GM21515 (cell line): Measurements from ENCODE around the gene NAT14.
"Not testable (repeated sequence)": the region's sequence is repeated elsewhere in the genome, so short reads cannot be mapped to it uniquely, and the experiment has no call there.

ENCODE experiments used
- ATAC-seq: cut with Tn5 transposase; IDR thresholded peaks from one replicate; pipeline ENCODE4 v1.9.1; 2021; ENCODE audit not compliant: unreplicated experiment

The NAT14 gene, protein sequence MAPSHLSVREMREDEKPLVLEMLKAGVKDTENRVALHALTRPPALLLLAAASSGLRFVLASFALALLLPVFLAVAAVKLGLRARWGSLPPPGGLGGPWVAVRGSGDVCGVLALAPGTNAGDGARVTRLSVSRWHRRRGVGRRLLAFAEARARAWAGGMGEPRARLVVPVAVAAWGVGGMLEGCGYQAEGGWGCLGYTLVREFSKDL

DNA sequence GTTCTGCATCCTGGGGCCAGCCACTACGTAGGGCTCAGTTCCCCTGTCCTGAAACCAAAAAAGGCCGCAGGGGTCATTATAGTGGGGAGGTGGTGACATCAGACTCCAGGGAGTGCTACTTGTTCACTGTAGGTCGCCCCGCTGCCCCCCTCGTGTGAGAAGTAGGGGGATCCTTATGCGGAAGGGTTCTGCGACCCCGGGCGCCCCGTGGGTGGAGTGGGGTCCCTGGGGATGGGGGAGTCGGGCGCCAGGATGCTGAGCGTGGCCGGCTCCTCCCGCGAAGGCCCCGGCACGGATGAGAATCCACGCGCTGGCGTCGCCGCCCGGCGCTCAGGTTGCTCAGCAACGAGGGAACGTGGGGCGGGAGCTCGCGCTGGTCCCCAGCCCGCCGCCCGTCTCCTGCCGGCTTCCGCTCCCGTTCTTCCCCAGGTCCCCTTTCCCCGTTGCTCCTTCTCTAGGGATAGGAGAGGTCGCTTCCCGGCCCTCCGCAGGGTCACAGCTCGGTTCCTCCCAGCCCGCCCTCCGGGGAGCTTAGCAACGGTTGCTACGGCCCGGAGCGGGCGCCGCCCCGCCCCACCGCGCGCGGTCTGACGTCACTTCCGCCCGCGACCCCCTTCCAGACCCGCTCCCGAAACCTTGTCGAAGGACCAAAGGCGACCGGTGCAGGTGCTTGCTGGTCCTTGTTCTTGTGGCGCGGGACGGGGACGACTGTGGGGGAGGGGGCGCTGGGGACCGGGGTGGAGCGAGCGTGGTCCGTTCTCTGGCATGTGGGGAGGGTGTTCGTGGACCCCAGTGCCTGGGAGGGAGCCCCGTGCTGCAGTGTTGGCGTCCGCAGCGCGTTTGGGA lies at the start of gene NAT14:
NAT14 (plus strand) TSS at position 596 of the 846 bp plus-strand sequence. CDS start 521 bp downstream, outside the sequence.
- no peak for ATAC-seq

DNA sequence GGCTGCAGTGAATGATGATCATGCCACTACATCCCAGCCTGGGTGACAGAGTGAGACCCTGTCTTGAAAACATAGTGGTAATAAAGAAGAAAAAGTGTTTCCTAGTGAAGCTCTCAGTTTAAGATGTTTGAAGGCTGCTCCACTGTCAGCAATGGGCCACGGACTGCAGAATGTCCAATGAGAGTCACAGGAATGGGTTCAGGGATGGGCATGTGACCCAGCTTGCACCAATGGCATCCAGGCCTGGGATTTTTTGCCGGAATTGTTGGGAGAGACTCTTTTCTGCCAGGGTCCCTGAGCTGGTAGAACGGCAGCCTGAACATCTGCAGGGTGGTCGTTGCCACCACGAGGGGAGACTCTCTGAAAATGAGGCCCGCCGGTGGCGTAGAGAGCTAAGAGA lies 48.1 kb upstream of the NAT14 start:
- ATAC-seq, result no peak

DNA sequence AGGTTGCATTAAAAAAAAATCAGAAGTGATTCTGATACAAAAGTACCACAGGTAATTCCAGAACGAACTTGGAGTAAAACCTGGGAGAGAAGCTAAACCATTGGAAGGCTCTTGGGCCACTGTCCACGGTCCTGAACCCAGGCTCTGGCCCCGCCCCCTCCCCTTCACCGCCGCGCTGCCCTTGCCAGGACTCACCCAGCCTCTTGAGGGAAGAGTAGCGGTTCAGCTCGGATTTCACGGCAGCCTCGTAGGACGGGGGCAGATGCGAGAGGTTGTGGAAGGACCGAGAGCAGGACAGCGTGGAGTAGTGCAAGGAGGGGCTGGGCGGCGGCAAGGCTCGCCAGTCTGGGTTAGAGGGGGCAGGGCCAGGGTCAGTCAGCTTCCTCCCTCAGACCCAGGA lies 47.6 kb upstream of the NAT14 start:
- no peak for ATAC-seq

DNA sequence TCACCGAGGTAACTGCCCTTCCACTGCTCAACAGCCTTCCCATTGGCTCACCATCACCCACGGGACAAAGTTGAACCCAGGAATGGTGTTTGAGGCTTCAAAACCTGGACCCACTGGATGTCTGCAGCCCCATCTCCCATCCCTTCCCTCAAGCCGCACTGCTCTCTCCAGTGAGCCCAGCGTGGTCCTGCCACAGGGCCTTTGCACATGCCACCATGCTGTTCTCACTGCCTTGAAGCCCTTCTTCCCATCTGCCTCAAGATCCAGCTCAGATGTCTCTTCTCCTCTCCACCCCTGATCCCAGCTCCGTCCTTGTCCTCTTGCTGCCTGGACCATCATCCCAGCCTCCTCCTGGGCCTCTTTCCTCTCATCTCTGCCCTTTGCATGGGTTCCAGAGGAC lies 45.9 kb upstream of the NAT14 start:
- no peak for ATAC-seq

DNA sequence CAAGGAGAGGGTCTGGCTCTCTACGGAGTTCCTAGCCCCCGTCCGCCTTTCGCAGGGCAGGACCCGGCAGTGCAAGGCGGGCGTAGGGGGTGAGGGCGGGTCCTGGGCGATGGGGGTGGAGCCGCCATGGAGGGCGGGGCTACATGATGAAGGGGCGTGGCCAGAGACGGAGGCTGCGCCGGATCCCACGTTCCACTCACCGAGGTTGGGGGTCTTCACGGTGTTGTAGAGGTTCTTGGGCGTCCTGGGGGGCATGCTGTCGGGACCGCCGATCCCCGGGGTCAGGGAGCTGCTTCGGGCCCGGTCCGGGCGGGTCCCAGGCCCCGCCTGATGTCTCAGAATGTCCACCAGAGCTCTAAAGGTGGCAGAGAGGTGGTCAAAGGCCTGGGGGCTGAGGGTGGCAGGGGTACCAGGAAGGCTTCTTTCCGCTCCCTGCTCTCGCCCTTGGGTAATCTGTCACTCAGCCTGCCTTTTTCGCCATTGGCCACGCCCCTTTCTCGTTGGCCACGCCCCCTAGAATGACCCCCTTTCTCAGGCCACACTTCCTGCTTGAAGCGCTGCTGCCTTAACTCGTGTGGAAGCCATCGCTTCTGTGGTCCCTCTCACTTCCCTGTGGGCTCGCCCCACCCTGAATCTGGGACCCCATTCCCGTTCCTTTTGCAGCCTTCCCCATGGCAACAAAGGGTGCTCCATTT lies 44.4 kb upstream of the NAT14 start:
- no peak for ATAC-seq

DNA sequence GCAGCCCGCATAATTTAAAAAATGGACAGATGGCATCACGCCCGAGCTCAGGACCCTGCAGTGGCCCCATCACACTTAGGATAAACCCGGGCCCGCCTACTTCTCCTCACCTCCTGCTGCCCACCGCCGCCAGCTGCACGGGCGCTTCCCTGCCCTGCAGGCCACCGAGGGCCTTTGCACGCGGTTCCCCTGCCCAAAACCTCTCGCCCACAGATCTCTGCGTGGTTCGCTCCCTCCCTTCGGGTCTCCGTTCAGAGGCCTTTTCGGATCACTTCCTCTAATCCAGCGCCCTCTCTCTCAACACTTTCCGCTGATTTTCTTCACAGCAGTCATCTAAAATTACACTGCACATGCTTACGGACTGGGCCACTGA lies 43.7 kb upstream of the NAT14 start:
- no peak for ATAC-seq

DNA sequence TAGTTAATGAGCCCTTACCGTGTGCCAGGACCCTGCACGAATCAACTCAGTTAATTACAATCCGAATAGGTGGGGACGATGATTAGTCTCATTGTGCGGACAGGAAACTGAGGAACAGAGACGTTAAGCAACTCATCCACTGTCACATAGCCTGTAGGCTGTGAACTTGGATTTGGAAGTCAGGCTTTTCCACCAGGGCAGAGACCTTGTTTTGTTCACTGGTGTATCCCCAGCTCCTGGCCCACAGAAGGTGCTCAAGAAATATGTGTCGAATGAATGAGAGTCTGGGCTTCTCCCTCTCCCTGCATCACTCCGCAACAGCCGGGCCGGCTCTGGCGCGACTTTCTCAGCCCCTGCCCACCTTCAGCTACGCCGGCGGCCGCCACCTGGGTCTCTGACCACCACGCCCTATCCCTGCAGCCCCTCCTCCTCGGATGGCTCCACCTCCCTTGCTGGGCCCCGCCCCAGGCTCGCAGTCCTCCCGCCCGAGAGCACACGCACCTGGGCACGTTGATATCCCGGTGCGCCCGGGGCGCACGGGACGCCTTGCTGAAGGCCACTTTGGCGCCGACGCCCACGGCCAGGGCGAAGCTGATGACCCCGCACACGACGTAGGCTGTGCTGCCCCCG lies 43.2 kb upstream of the NAT14 start:
- ATAC-seq, result no peak

DNA sequence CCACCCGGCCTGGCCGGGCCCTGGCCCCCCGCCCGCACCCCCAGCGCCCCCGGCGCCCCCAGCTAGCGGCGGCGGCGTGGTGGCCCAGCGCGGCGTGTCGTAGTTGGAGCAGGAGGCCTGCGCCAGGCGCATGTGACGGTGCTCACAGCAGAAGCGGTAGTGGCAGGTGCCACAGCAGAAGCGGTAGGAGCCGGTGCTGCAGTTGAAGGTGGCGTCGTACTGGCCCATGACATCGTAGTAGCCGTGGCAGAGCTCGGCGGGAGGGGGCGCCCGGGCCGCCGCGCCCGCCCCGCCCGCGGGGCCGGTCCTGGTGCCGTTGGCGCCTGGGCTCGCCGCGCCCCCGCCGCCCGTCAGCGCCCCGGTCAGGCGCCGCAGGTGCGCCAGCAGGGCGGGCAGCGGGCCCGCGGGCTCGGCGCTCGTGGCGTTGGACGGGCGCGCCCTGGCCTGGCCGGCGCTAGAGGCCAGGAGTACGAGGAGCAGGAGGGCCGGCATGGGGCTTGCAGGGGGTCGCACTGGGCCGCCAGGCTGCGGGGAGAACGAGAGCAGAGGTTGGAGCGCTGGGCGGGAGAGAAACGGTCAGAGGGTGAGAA lies 42.5 kb upstream of the NAT14 start:
- ATAC-seq, result no peak

DNA sequence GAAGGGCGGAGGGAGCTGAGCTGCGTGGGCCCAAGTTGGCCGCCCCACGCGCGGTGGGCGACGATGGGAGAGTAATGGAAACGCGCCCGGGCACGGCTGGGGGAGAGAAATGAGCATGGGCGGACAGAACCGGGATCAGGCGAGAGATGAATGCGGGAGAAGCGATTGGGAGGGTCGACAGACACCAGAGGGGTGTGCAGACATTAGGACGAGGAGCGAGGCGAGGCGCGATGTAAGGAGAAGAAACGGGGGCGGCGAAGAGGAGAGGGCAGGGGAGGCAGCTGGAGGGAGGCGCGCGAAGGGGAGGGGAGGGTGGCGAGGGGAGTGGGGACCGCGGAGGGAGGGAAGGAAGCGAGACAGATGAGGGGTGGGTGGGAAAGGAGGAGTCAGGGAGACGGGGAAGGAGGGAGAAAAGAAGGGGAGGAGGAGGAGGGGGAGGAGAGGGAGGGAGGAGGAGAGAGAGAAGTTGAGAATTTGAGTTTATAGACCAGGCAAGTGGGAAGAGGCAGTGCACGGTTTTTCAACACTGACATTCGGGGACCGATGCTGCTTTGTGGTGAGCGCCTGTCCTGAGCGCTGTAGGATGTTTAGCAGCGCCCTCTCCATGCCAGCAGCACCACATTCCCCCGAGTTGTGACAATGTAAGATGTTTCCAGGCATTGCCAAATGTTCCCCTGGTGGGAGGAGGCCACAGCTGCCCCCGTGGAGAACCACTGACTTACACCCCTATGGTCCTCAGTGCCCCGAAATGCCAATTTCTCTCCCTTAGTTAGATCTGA lies 41.8 kb upstream of the NAT14 start, which contains the start of gene SHISA7:
SHISA7 (minus strand) TSS at position 256 of the 779 bp plus-strand sequence. CDS start 437 bp downstream, outside the sequence.
- no peak for ATAC-seq

DNA sequence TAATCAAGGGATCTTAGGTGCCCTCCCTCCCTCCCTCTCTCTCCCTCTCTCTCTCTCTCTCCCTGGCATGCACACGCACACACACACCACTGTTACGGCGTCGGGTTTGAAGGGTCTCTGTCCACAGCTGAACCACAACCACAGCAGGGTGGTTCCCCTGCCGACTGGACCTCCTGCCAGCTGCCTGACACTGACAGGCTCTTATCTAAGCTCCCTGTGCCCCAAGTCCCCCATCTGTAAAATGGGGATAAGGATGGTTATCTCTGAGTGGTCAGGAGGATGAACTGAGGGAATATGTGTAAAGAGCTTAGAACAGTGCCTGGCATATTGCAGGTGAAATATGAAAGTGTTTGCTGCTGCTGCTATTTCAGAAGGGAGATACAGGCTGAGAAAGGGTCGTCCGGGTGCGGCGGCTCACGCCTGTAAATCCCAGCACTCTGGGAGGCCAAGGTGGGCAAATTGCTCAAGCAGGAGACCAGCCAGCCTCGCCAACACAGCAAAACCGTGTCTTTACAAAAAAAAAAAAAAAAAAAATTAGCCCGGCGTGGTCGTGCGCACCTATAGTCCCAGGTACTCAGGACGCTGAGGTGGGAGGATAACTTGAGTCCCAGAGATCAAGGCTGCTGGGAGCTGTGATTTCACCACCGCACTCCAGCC lies 41.0 kb upstream of the NAT14 start:
- no peak for ATAC-seq

DNA sequence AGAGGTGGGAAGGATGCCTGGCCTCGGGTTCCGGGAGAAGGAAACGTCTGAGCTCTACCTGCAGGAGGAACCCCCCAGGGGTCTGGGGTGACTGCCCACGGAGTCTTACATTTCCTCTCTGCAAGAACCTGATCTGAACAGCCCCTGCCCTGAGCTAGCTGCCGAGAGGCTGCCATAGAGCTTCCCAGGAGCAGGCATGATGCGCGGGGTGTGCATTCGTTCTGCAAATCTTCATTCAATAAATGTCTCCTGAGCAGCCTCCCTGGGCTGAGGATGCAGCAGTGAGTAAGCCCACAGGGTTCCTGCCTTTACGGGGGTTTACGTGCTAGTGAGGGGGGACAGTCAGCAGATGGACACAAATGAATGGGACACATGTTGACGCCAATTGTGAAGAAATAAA lies 40.3 kb upstream of the NAT14 start:
- ATAC-seq, result no peak

DNA sequence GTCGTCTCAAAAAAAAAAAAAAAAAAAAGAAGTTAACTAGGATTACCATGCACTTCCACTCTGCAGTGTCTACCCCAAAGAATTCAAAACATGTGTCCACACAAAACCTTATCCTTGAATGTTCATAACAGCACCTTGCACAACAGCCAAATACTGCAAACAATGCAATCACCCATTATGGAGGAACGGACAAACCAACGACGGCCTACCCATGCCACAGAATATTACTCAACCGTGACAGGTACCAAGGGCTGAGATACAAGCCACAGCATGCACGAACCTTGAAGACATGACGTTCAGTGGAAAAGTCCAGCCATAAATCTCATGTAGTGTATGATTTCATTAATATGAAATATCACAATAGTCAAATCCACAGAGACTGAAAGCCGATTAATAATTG lies 38.9 kb upstream of the NAT14 start:
- ATAC-seq, result no peak

DNA sequence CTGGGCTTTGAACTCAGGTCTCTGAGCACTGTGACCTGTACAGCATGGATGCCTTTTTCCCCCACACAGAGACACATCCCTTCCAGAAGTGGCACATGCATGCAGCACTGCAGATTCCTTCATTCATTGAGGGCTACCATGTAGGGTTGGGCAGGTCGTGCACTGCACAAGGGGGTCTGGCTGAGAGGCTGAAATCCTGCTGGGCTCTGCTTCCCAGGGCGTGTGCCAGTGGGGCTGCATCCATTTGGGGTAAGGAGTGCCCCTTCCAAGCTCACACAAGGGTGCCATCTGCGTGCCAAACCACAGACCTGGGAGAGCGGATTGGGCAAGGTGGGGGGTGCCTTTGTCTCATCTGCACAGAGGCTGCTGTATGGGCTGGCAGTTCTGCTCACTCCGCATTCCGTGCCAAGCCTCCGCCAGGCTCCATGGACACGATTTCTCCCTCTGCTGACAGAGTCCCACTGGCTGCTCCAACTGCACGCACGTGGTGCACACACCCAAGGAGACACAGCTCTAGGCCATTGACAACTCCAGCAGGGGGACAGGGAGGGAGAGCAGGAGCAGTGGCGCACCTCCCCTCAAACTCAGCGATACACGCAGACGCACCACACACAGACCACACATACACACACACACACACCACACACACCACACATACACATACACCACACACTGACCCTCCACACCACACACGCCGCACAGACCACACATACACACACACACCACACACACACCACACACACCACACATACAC lies 37.4 kb upstream of the NAT14 start:
- no peak for ATAC-seq

DNA sequence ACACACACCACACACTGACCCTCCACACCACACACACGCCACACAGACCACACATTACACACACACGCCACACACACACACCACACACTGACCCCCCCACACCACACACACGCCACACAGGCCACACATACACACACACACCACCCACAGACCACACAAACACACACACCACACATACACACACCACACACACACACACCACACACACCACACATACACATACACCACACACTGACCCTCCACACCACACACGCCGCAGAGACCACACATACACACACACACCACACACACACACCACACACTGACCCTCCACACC lies 36.9 kb upstream of the NAT14 start:
- not testable (repeated sequence) for ATAC-seq

DNA sequence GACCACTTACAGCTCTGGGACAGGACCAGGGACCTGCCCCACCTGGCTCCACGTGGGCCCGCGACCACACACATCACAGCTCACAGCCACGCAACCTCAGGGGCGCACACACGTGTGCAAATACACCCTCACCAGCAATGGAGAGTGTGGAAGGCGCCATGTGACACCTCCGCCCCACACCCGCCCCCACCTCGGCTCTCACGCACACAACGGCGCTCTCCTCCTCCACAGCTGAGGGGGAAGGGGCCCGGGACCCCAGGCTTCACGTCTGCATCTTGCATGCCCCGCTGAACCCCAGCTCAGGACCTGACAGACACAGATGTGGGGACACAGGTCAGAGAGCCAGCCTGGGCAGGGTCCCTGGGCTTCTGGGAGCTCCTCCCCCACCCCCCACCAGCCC lies 35.5 kb upstream of the NAT14 start:
- ATAC-seq, result no peak

DNA sequence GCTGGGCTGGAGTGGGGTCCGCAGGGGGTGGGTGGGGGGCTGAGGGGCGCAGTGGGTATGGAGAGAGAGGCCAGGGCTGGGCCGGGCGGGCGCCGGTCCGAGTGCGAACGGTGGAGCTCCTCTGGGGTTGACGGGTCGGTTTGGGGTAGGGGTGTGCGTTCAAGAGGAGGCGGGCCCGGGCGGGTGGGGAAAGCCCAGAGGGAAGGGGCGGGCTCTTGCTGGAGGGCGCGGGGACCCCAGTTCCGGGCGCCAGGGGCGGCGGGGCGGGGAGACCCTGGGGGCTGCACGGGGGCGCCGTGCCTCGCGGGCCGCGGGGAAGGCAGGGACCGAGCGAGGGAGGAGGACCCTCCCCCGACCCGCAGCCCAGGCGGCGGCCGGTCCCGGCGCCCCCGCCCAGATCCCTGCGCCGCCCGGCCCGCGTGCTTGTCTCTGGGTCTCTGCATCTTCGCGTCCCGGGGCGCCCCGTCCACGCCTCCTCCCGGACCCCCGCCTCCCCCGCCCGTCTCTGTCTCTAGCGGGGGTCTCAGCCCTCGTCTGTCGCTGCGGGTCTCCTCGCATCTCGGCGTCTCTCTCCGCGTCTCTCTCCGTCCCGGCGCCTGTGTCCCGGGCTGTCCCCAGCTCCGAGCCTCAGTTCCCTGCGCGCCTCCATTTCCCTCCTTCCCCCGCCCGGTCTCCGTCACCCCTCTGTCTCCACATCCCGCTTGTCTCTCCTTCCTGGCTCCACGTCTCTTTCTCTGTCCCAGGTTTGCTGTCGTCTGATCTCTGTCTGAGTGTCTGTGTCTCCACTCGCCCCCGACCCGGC lies 33.6 kb upstream of the NAT14 start:
- ATAC-seq, result no peak

DNA sequence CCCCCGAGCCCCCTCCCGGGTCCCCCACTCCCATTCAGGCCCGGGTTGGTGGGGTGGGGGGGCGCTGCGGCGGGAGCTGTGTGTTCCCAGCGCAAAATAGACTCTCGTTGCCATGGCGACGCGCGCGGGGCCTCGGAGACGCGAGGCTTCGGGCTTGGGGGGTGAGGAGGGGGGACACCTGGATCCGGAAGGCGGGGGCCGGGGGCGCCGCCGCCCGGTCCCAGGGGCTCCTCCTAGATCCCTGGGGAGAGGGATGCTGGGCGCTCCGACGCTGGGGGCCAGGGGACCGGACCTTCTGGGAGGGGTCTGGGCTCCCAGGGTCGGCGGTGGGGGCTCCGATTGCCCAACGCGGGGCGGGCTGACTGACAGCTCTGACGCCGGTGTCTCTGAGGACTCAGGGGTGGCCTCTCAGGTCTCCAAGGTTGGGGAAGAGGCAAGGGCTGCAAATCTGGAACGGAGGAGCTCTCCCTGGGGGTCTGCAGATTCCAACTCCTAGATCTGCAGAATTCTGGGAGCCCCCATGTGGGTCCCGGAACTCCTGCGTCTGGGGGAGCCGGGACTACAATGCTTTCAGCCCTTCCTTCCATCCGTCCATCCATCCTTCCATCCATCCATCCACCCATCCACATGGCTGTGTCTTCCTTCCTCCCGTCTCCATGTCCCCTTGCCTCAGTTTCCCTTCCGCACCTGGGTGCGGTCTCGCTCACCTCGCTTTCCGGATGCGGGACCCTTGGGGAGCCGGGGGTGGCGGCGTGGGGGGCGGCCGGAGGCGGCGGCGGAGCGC lies 32.8 kb upstream of the NAT14 start:
- ATAC-seq, result no peak
